K562 (cell line): Measurements from ENCODE around the gene NRROS. TPM values are rescaled to one million over a fixed set of nuclear protein-coding genes. Genes with fewer than 3 reads are reported as not detected.

Experiments used
- ATAC-seq: fragments of 200-7000 bp; cut with Tn5 transposase; 3 replicates; pipeline ENCODE4 v1.9.1; 2020; ENCODE audit warnings: moderate library complexity
- BruUV-seq: library from RNA; stranded (reverse); fragments of 400-500 nt; replicated peaks from 2 replicates; lab custom pipeline; 2021; lab: Mats Ljungman, UMichigan
- CTCF ChIA-PET: fragments of 300-600 bp; formaldehyde crosslinking; extraction: SDS; loops from one replicate; lab custom pipeline; 2021; ENCODE audit warnings: low intra/inter-chr PET ratio; lab: Yijun Ruan, JAX
- POLR2A ChIA-PET: fragments of 300-600, 350-650 bp; sonication (Branson Sonifier 250); formaldehyde crosslinking; extraction: SDS; loops from one replicate; lab custom pipeline; 2021; ENCODE audit warnings: antibody characterized with exemption, inconsistent platforms; lab: Yijun Ruan, JAX
- DNase-seq, 4 experiments: peaks; one replicate each; pipeline versions ENCODE4 v3.0.0 to v3.0.0-alpha.2; 2011 to 2018; ENCODE audit warnings: low spot score in 3 of 4, mixed read lengths in 3 of 4; ENCODE audit errors: extremely low read depth in 1 of 4
- FAIRE-seq: peaks from 2 replicates; lab custom pipeline; 2011; peaks lifted over from hg19 to GRCh38; lab: Jason Lieb, UNC
- H2AFZ ChIP-seq: 2 replicates; pipeline ENCODE4 v1.6.0; 2011; ENCODE audit warnings: low read depth, low read length, control low read depth, inconsistent platforms
- H3K27ac ChIP-seq: fragments of 200-600 bp; 3 replicates; pipeline ENCODE4 v1.8.0; 2011; ENCODE audit warnings: low read depth, mild to moderate bottlenecking, control low read depth, inconsistent platforms, low read length, moderate library complexity, mixed read lengths; ENCODE audit errors: extremely low read depth
- H3K27me3 ChIP-seq, 2 experiments: fragments of 300-600 bp in 1 of 2; 2 replicates in 1 of 2; 3 replicates in 1 of 2; pipeline versions ENCODE4 v1.6.0 to v1.8.0; 2011; ENCODE audit warnings: inconsistent platforms in 2 of 2, low read length in 2 of 2, mild to moderate bottlenecking in 1 of 2, mixed read lengths in 1 of 2, moderate library complexity in 1 of 2; ENCODE audit not compliant: control insufficient read depth in 2 of 2, insufficient read depth in 2 of 2
- H3K36me3 ChIP-seq: fragments of 300-600 bp; 3 replicates; pipeline ENCODE4 v1.8.0; 2011; ENCODE audit warnings: mild to moderate bottlenecking, low read length, inconsistent platforms; ENCODE audit not compliant: control insufficient read depth, insufficient read depth
- H3K4me1 ChIP-seq, 2 experiments: fragments of 200-600 bp in 1 of 2; replicated peaks in 1 of 2; 2 replicates in 1 of 2; 3 replicates in 1 of 2; pipeline versions ENCODE4 v1.5.1 to v1.8.0; 2011; ENCODE audit warnings: inconsistent platforms in 2 of 2, low read length in 2 of 2, mild to moderate bottlenecking in 1 of 2, mixed read lengths in 1 of 2, moderate library complexity in 1 of 2; ENCODE audit not compliant: control insufficient read depth in 2 of 2, insufficient read depth in 2 of 2
- H3K4me2 ChIP-seq: 2 replicates; pipeline ENCODE4 v1.6.1; 2011; ENCODE audit warnings: low read length, control low read depth, inconsistent platforms, mixed read lengths; ENCODE audit not compliant: insufficient read depth
- H3K4me3 ChIP-seq: fragments of 200-600 bp; sonication (generic), shearing (Covaris generic); 2 replicates; pipeline ENCODE4 v1.5.1; 2016; ENCODE audit warnings: control low read depth, inconsistent platforms
- H3K79me2 ChIP-seq: fragments of 200-600 bp; 3 replicates; pipeline ENCODE4 v1.8.0; 2011; ENCODE audit warnings: low read length, inconsistent platforms; ENCODE audit not compliant: control insufficient read depth, insufficient read depth
- H3K9ac ChIP-seq, 2 experiments: 2 replicates each; pipeline versions ENCODE4 v1.6.0 to v1.6.1; 2011; ENCODE audit warnings: low read depth in 2 of 2, low read length in 2 of 2, control low read depth in 1 of 2, inconsistent platforms in 1 of 2, mild to moderate bottlenecking in 1 of 2, mixed read lengths in 1 of 2; ENCODE audit not compliant: insufficient read depth in 1 of 2
- H3K9me1 ChIP-seq: one replicate; pipeline ENCODE4 v1.6.0; 2011; ENCODE audit warnings: inconsistent platforms, mild to moderate bottlenecking, low read length, moderate library complexity; ENCODE audit not compliant: control insufficient read depth, insufficient read depth
- H3K9me3 ChIP-seq: replicated peaks from 2 replicates; pipeline ENCODE4 v1.5.1; 2011; ENCODE audit warnings: low read depth, low read length, inconsistent platforms; ENCODE audit not compliant: control insufficient read depth, insufficient read depth
- H4K20me1 ChIP-seq: replicated peaks from 2 replicates; pipeline ENCODE4 v1.6.1; 2011; ENCODE audit warnings: low read length, inconsistent platforms, mixed read lengths; ENCODE audit not compliant: control insufficient read depth, insufficient read depth
- ATF6 ChIP-seq: sonication (generic); formaldehyde crosslinking; IDR thresholded peaks from 2 replicates; pipeline ENCODE4 v1.4.0; 2020; ENCODE audit warnings: mild to moderate bottlenecking, missing genetic modification reagents
- FOXO4 ChIP-seq: fragments of 450-650 bp; formaldehyde crosslinking; IDR thresholded peaks from 2 replicates; pipeline ENCODE4 v1.4.0; 2020; ENCODE audit warnings: mild to moderate bottlenecking, moderate library complexity
- HOXB6 ChIP-seq: fragments of 250-450 bp; sonication (Bioruptor Pico); IDR thresholded peaks from 2 replicates; pipeline ENCODE4 v1.5.1; 2022; ENCODE audit warnings: mild to moderate bottlenecking, borderline replicate concordance
- MCM5 ChIP-seq: fragments of 450-650 bp; IDR thresholded peaks from 2 replicates; pipeline ENCODE4 v1.6.1; 2016; ENCODE audit warnings: low read depth
- MYC ChIP-seq, 2 experiments: fragments of 250-450 bp in 1 of 2; sonication (Bioruptor Pico) in 1 of 2; IDR thresholded peaks; 2 replicates each; pipeline versions ENCODE4 v1.5.1 to v1.6.1; 2012 to 2021; ENCODE audit warnings: low read depth in 2 of 2, borderline replicate concordance in 1 of 2, improper control_type of control experiment in 1 of 2, low read length in 1 of 2, mild to moderate bottlenecking in 1 of 2, moderate library complexity in 1 of 2
- RB1 ChIP-seq: fragments of 450-650 bp; IDR thresholded peaks from 2 replicates; pipeline ENCODE4 v1.6.1; 2017; ENCODE audit warnings: low read depth, mild to moderate bottlenecking
- RBM39 ChIP-seq: fragments of 200-400 bp; formaldehyde crosslinking; optimal IDR thresholded peaks from 2 replicates; pipeline ENCODE3; 2018; ENCODE audit warnings: low read depth, low read length
- RUNX1 ChIP-seq: sonication (generic); IDR thresholded peaks from 2 replicates; pipeline ENCODE4 v1.6.1; 2016; ENCODE audit warnings: antibody characterized with exemption, low read depth
- TFAP4 ChIP-seq: sonication (generic); formaldehyde crosslinking; IDR thresholded peaks from 2 replicates; pipeline ENCODE4 v1.8.0; 2022; ENCODE audit warnings: missing genetic modification reagents, mild to moderate bottlenecking, moderate library complexity, borderline replicate concordance
- THRB ChIP-seq: fragments of 450-650 bp; formaldehyde crosslinking; conservative IDR thresholded peaks from 2 replicates; pipeline ENCODE4 v1.4.0; 2022; ENCODE audit warnings: mild to moderate bottlenecking, missing genetic modification characterization
- ZFP91 ChIP-seq: sonication (generic); formaldehyde crosslinking; IDR thresholded peaks from 2 replicates; pipeline ENCODE4 v1.8.0; 2022; ENCODE audit warnings: mild to moderate bottlenecking, missing genetic modification reagents
- ZNF197 ChIP-seq: fragments of 200-800 bp; sonication (Bioruptor generic); IDR thresholded peaks from 2 replicates; pipeline ENCODE4 v1.6.1; 2016; ENCODE audit warnings: low read depth, missing genetic modification characterization, missing compliant biosample characterization
- WGBS: fragments of 100-300 bp; shearing (Covaris generic); methylation state at CpG from one replicate; pipeline ENCODE4 v1.1.6; 2016; ENCODE audit warnings: low coverage, mixed read lengths; ENCODE audit not compliant: insufficient coverage; ENCODE audit errors: missing lambda C conversion rate; 5-methylcytosine and 5-hydroxymethylcytosine counted together
- in situ Hi-C: fragments of 300-500 bp; cut with MboI; formaldehyde crosslinking; loops from 4 replicates; pipeline ENCODE4 v1.15.0; 2018; ENCODE audit warnings: inconsistent platforms, mixed read lengths
- intact Hi-C: fragments of 100-400 bp; cut with micrococcal nuclease; formaldehyde crosslinking; loops from 2 replicates; pipeline ENCODE4 v1.14.2; 2022
- polyA plus RNA-seq, 8 experiments: library from polyadenylated mRNA; depleted of rRNA in 4 of 8; stranded (reverse) in 5 of 8; unstranded in 3 of 8; fragments of >200 nt; fragmentation: Nextera tagmentation in 2 of 8; fragmentation: Illumina TruSeq in 1 of 8; extraction: Ambion mirVana in 2 of 8; extraction: Trizol in 1 of 8; gene quantifications; 2 replicates each; pipeline versions ENCODE4 v1.2.1 to v1.2.3, GENCODE V29; 2011 to 2014; ENCODE audit warnings: inconsistent platforms in 1 of 8, missing spikeins in 1 of 8
- total RNA-seq, 7 experiments: library from RNA; depleted of rRNA in 6 of 7; stranded (reverse); fragments of >200 nt in 6 of 7; fragmentation: Illumina TruSeq in 2 of 7; extraction: Trizol in 2 of 7; gene quantifications; 2 replicates each; pipeline versions ENCODE4 v1.2.1 to v1.2.3, GENCODE V29; 2011 to 2021; ENCODE audit warnings: low replicate concordance in 1 of 7

Gene NRROS
- total and polyA plus RNA-seq, 9 of the 15 experiments (the other 6 are each of a cell fraction or from before 2014, with no cell fraction given) = 0.34 to 13.8 (median 3.8) TPM

GRCh38 chr3:196624907-196625306 lies 14.6 kb upstream of the NRROS start:
- H3K9ac ChIP-seq = no peak overlapping the region
- CTCF ChIA-PET = no interaction called here

More at GRCh38 chr3:196624907-196625306, 14.6 kb upstream of the NRROS start:
- no TSS peak for BruUV-seq
- 87% methylated on average over 12 of the region's 16 CpGs for WGBS
- ATAC-seq = no peak
- Histone ChIP-seq H3K27me3 (no peaks in the 10 kb centered on the region), H3K9me1 (no peaks in the 10 kb centered on the region)
- TF ChIP-seq MYC (IDR thresholded peaks at IDR 0.05; ENCODE audit: low read depth, low read length) = no peak
- no peak for TF ChIP-seq MYC (CRISPR knock-in tag; IDR thresholded peaks at IDR 0.05; ENCODE audit: borderline replicate concordance, low read depth)
- no peak for TF ChIP-seq HOXB6 (CRISPR knock-in tag)
- TF ChIP-seq THRB = no peak
- no peak for TF ChIP-seq FOXO4 (CRISPR knock-in tag)
- TF ChIP-seq RB1 = no peak
- no peak for TF ChIP-seq MCM5
- TF ChIP-seq ATF6 (CRISPR knock-in tag) = no peak
- TF ChIP-seq RUNX1 = no peak
- TF ChIP-seq TFAP4 (CRISPR knock-in tag) = no peak
- no peak for TF ChIP-seq ZFP91
- no peak for TF ChIP-seq RBM39
- TF ChIP-seq ZNF197 (CRISPR knock-in tag) = no peak
- TF ChIP-seq, all 486 proteins: peak for 0
- H3K79me2 ChIP-seq = no peaks in the 10 kb centered on the region
- FAIRE-seq (no peak), DNase-seq (no peak)
- no peak overlapping the region for H3K4me2 ChIP-seq
- H2AFZ ChIP-seq = no peak overlapping the region; the same call in 1 of the 2 replicates
- intact Hi-C loops = no loop called here
- H3K4me1 ChIP-seq = peaks cover 7 to 9% of the 10 kb centered on the region in 2 experiments
- H3K27ac ChIP-seq = no peak overlapping the region
- H4K20me1 ChIP-seq = no peaks in the 10 kb centered on the region
- in situ Hi-C loops = no loop called here
- POLR2A ChIA-PET = no interaction called here
- no peaks in the 10 kb centered on the region for H3K36me3 ChIP-seq
- no peaks in the 10 kb centered on the region for H3K9me3 ChIP-seq
- H3K4me3 ChIP-seq = no peak overlapping the region
